Stimulated activated CD8-positive, alpha-beta memory T cell treated with anti-CD3 and anti-CD28 coated beads, Interleukin-4, amount 100 ng/mL, for 24 hours (primary cell): Measurements from ENCODE around the gene LUC7L3.
"Not testable (repeated sequence)": the region's sequence is repeated elsewhere in the genome, so short reads cannot be mapped to it uniquely, and the experiment has no call there.

Experiments
- DNase-seq: peaks from one replicate; pipeline ENCODE4 v3.0.0-alpha.2; 2020; ENCODE audit warnings: low read depth

Gene LUC7L3

DNA sequence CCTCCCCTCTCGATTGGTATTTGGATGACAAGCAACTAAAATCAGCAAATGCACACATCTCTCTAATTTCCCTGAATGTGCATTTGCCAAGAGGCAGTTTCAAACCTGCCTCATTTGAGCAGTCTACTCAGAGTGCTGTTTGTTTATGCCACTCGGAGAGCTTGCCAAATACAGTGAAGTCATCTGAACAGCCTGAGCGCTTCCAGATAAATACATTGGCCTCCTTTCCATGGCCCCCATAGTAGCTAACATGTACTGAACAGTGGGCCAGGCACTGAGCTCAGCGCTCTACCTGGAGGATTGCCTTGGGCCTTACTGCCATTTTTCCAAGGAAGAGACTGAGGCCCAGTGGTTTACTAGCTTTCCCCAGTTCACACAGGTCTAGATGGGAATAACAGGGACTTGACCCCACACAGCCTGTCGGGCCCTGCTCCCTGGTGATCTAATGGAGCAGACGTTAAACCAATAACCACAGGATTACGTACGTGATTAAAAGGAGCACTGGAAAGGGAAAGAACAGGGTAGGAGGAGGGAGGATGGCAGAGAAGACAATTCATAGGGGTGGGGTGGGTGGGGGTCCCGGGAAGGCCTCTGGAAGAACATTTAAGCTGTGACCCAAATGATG lies 66.7 kb downstream of the LUC7L3 start:
- DNase-seq, result no peak

DNA sequence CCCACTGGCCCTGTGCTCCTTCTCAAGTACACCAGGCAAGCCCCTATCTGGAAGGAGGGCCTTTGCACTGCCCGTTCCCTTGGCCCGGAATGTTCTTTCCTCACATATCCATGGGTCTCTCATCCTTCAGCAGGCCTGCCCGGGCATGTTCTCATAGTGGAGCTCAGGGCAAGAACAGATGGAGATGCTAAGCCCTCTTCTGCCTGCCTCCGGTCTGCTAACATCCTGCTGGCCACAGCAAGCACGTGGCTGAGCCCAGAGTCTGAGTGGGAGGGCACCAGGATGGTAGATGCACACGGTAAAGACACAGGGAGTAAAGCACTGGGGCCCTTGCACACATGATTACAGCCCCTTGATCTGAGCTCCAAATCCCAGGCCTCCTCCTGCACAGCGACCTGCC lies 67.7 kb downstream of the LUC7L3 start:
- DNase-seq, result no peak

DNA sequence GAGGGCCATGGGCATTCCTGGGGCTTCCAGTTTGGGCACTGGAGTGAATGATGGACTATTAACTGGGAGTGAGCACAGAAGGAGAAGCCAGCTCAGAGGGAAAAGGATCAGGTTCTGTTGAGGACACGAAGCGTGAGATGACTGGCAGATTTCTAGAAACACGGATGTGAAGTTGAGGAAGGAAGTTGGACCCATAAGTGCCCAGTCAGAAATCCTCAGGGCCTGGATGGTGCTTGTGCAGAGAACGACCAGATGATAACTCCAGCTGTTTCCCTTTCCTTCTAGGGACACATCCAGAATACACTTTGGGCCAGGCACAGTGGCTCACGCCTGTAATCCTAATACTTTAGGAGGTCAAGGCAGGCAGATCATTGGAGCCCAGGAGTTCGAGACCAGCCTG lies 71.2 kb downstream of the LUC7L3 start:
- DNase-seq, result no peak

DNA sequence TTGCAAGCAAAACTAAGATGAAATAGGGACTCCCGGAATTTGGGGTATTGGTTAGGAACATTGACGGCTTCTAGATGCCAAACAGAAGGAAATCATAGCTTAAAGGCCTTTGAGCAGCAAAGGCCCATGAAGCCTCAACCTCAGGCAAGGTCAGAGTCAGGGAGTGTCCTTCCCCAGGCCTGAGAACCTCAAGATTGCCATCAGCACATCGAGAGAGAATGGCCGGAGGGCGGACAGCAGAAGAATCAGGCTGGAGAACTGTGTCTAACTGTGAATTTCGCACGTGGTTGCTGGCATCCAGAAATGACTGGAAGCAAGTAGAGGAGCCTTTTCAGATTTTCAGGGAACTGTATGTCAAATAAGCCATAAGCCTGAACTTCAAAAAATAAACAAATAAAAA lies 72.7 kb downstream of the LUC7L3 start:
- no peak for DNase-seq

DNA sequence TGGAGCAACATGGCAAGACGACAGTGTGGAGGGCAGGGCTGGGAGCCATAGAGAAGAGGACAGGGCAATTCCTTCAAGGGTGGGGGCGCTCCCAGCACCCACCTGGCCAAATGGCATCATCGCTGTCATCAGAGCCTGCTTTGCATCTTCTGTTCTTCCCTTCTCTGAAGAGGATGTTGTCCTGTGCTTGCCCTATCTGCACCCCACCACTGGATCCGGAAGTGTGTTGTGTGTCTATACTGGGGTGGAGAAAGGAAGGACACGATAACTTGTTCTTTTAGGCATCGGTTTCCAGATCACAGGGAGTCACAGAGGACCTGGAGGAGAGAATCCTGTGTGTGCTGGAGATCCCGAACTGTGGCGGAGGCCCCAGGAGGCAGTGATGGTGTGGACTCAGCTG lies 73.6 kb downstream of the LUC7L3 start:
- DNase-seq, result no peak

DNA sequence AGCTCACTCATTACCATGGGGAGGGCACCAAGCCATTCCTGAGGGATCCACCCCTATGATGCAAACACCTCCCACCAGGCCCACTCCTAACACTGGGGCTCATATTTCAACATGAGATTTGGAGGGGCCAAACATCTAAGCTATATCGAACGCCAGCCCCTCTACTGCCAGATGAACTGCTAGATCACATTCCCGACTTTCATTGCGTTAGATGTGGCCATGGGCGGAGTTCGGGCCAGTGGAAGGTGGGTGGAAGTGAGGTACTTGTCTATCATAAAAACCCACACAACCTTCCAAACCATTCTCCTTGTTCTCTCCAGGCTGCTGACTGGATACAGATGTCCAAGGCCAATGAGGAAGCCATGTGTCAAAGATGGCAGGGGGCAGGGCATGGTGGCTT lies 75.0 kb downstream of the LUC7L3 start:
- DNase-seq, result no peak

DNA sequence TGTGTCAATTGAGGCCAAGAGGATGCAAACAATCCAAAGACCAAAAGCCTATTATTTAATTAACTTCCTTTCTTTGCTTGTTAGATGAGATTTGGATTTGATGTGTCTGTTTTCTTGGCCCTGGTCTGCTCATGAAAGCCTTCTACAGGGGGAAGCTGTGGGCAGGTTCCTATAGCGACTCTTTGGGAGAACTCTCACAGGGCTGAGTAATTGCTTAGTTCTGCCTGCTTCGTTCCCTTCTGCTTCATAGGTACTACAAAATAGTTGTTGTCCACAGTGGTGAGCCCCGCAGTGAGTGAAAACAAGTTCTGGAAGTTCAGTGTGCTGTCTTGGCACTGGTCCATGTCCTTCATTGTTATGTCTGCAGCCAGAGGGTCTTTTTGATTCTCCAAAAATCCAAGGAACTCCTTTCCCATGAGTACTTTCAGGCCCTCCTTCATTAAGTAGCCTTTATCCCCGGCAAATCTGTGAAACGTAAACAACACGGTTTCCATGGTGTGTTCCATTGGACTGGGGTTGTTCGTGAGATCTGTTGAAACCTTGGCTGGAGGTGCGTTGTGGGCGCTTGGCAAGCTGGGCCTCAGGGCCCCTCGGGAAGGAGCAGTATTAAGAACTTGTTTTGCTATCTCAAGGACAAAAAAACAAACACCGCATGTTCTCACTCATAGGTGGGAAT lies 77.9 kb downstream of the LUC7L3 start:
- no peak for DNase-seq

DNA sequence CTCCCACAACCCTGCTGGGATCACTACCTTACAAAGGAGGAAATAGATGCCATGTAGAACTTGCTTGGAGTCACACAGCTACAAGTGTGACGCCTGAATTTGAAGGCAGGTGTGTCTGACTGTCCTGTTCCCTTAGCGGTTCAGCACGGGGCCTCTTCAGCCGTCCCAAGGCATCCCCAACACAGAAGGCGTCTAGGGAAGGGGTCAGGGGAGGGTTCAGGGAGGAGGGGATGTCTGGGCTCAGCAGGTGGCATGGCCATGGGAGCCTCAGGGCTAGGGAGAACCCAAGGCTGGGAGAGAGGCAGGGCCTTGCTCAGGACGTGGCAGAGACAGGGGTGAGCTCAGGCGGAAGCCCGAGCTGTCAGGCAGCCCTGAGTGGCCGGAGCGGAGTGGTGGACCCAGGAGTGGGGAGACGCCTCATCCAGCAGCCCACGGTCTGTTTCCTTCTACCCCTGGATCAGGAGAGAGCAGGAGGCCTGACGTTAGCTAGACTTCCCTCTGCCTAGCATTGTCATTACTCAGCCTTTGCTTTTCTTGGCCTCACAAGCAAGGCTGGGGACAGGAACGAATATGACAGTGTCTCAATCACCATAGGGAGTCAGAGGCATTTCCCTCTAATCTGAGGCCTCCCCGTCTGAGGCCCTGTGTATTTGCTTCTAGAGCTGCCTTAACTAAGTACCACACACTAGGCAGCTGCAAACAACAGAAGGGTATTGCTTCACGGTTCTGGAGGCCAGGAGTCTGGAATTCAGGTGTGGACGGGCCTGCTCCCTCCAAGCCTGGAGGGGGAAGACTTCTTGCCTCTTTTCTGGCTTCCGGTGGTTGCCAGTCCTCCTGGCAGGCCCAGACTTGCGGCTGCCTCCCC lies 79.3 kb downstream of the LUC7L3 start:
- DNase-seq, result no peak

DNA sequence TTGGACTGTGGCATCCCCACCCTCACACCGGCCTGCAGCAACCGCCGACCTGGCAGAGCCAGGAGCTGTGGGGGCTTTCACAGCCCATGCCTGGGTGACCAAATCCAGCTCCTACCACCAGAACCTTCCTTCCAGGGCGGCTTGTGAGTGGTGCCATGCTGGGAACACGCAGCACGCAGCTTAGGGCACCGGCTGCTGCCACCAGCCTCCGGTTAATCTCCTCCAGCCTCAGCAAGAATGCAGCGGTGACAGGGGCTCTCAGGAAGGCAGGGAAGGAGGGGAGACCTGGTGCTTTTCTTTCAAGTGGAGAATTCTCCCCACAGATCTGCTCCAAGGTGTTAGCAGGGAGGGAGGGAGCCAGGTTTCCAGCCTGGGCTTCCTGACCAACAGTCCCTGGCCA lies 80.2 kb downstream of the LUC7L3 start:
- no peak for DNase-seq

DNA sequence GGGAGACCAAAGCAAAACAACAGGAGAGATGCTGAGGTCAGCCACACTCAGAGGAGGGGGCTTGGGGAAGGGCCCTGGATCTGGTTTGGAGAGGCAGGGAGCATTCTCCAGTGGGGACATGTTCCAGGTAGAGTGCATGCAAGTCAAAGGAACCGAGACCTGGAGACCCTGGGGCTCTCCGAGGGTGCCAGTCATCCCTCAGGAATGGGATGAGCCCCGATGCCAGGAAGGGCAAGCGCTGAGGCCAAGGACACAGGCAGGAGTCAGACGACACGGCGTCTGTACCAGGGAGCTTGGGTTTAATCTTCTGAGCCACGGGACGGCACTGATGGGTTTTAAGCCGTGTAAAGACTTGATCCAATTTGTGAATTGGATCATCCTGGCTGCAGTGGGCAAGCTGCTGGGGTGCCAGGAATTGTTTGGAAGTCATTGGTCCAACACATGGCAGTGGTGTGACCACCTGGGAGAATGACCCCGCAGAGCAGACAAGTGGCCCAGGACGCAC lies 80.8 kb downstream of the LUC7L3 start:
- no peak for DNase-seq

DNA sequence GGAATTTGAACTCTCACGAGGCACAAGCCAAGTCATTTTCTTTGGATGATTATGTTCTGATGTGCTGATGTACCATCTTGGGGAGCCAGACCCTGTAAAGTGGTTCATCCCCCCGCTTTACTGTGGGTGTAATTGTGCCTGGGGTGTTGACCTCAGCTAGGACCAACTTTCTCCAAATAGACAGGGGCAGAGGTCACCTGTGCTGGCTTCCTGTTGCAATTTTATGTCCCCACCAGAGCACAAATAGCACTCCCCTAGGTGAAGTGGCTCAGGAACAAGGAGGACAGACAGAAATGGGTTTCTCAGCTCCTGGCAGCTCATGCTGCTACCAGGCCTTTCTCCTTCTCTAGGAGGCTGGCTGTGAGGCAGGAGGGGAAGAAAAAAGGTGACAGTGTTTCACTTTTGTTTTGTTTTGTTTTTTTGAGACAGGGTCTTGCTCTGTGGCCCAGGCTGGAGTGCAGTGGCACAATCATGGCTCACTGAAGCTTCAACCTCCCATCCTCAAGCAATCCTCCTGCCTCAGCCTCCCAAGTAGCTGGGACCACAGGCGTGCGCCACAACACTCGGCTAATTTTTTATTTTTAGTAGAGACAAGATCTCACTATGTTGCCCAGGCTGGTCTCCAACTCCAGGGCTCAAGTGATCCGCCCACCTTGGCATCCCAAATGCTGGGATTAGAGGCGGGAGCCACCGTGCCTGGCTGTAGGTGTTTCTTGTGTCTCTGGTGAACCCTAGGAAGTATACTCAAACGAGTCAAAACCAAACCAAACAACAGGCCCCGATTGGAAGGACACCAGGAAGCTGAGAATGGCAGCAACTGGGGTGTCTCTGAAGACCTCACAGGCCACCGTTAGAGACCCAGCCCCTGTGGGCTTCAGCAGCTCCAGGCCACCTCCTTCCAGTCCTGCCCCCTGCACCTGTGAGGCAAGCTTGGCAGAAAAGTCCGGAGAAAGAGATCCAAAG lies 83.5 kb downstream of the LUC7L3 start:
- no peak for DNase-seq

DNA sequence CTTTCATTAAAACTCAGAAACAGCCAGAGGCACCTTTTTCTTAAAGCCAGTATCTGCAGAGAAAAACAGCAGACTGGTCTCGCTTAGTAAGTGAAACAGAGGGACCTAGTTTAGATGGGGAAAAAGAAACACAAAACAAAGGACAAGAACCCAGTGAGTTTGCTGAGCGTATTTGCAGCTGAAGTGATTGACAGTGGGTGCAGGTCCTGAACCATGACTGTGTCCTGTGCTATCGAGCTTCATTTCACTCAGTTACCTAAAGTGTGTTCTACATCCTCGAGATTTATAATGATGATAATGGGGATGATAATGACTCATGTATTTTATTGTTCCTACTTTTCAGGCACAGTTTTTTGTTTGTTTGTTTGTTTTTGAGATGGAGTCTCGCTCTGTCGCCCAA lies 84.3 kb downstream of the LUC7L3 start:
- no peak for DNase-seq

DNA sequence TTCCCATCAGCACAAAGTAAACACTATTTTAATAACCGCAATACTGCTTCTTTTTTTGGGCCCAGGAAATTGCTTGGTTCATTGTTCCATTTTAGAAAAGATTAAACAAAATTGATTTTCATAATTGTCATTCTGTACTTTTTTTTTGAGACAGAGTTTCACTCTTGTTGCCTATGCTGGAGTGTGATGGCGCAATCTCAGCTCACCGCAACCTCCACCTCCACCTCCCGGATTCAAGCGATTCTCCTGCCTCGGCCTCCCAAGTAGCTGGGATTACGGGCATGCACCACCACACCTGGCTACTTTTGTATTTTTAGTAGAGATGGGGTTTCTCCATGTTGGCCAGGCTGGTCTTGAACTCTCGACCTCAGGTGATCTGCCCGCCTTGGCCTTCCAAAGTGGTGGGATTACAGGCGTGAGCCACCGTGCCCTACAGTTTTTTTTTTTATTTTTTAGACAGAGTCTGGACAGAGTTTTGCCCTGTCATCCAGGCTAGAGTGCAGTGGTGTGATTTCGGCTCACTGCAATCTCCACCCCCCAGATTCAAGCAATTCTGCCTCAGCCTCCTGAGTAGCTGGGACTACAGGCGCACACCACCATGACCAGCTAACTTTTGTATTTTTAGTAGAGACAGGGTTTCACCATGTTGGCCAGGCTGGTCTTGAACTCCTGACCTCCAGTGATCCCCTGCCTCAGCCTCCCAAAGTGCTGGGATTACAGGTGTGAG lies 85.5 kb downstream of the LUC7L3 start:
- not testable (repeated sequence) for DNase-seq

DNA sequence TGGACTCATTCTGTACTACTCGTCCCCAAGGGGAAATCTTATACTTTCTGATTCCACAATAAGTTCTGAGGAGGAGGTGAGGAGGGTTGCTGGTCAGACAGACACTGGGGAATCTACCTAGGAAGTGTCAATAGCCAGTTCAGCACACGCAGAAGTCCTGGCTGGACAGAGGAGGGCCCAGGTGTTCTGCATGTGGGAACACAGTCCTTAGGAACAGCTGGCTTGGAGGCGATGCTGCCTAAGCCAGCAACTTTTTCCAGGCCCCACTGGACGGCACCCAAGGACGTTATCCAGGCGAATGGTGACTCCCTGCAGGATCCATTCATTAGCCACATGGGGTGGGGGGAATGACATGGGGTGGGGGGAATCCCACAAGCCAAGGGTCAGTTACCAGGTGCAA lies 86.1 kb downstream of the LUC7L3 start:
- no peak for DNase-seq
